H1 (cell line): Measurements from ENCODE around the gene GSTT4. TPM values are rescaled to one million over a fixed set of nuclear protein-coding genes. Genes with fewer than 3 reads are reported as not detected.

Source experiments
- NANOG ChIP-seq: IDR thresholded peaks from 2 replicates; pipeline ENCODE4 v1.6.1; 2011; ENCODE audit warnings: low read length, low read depth, mild to moderate bottlenecking, inconsistent platforms; ENCODE audit not compliant: insufficient read depth, poor library complexity, severe bottlenecking
- RAD21 ChIP-seq, 2 experiments: IDR thresholded peaks in 1 of 2; conservative IDR thresholded peaks in 1 of 2; 2 replicates each; pipeline ENCODE4 v1.6.1; 2011; ENCODE audit warnings: low read depth in 2 of 2, low read length in 2 of 2, improper control_type of control experiment in 1 of 2, inconsistent platforms in 1 of 2, mild to moderate bottlenecking in 1 of 2, moderate library complexity in 1 of 2
- SAP30 ChIP-seq: fragments of 300-600 bp; sonication (generic); IDR thresholded peaks from 2 replicates; pipeline ENCODE4 v1.7.1; 2012; ENCODE audit warnings: low read length, moderate library complexity, mild to moderate bottlenecking, inconsistent platforms; ENCODE audit not compliant: insufficient read depth, insufficient replicate concordance
- polyA plus RNA-seq, 7 experiments: library from polyadenylated mRNA; depleted of rRNA in 3 of 7; stranded (reverse) in 5 of 7; unstranded in 2 of 7; fragments of >200 nt in 5 of 7; fragments of 200-250 nt in 2 of 7; gene quantifications; 1 replicate in 5 of 7; 2 replicates in 1 of 7; 4 replicates in 1 of 7; pipeline versions ENCODE4 v1.2.1 to v1.2.3, GENCODE V29; 2011 to 2013; ENCODE audit warnings: missing spikeins in 2 of 7, mixed read lengths in 2 of 7
- total RNA-seq: library from RNA; stranded (reverse); fragmentation: NEBNext Ultra II Directional; extraction: Animal tissue kit (Norgen Biotek cat#: 25700); gene quantifications from 2 replicates; pipeline ENCODE4 v1.2.1, GENCODE V29; 2021

GSTT4 gene
- total and polyA plus RNA-seq, 2 of the 8 experiments (the other 6 are each of a cell fraction or from before 2014, with no cell fraction given): 0.14 TPM; not detected in 1

DNA sequence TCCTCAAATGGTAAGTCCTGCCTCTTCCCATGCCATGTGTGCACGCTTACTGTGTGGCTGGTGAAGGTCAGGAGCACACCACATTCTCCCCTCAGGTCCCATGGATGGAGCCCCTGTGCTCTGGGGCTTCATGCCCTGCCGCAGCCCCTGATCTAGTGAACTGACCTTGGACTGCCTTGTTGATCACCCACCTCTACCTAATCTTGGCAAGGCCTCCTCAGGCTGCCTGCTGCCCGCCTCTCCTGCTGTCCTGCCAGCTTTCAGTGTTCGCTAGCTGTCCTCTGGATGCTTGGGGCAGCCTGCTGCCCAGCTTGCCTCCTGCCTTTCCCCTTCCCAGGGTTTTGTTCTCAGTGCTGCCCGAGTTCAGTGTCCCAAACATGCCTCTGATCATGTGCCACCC is 44.0 kb upstream of the GSTT4 start (continued):
- TF ChIP-seq NANOG (no peak), RAD21 (IDR thresholded peaks at IDR 0.05 in 1 of 2, conservative IDR thresholded peaks at IDR 0.05 in 1 of 2; ENCODE audit: low read depth in 2 of 2, low read length in 2 of 2) (no peak), SAP30 (no peak)
